ENCODE data around the gene TMEM219.

GRCh38 chr16:29958756-29959155, 3.1 kb upstream of the TMEM219 start:
- no peak for TF ChIP-seq CTCF (IDR thresholded peaks at IDR 0.05)
- TF ChIP-seq POLR2A (IDR thresholded peaks at IDR 0.05), result no peak
